Keratinocyte (primary cell): ENCODE results near the gene MYL7. TPM values are rescaled to one million over a fixed set of nuclear protein-coding genes. Genes with fewer than 3 reads are reported as not detected.

Source experiments
- DNase-seq: peaks from one replicate; pipeline ENCODE4 v3.0.0-alpha.2; 2011; ENCODE audit warnings: low read depth, missing footprints, low spot score
- FAIRE-seq: peaks from 2 replicates; lab custom pipeline; 2011; peaks lifted over from hg19 to GRCh38; lab: Jason Lieb, UNC
- H2AFZ ChIP-seq: 2 replicates; pipeline ENCODE4 v1.6.0; 2012; ENCODE audit warnings: low read length, control low read depth, inconsistent platforms; ENCODE audit not compliant: control insufficient read depth
- H3K27ac ChIP-seq: 2 replicates; pipeline ENCODE4 v1.5.1; 2011; ENCODE audit warnings: low read length; ENCODE audit not compliant: control insufficient read depth, insufficient read depth
- H3K27me3 ChIP-seq: 3 replicates; pipeline ENCODE4 v1.6.0; 2011; ENCODE audit warnings: low read length; ENCODE audit not compliant: control insufficient read depth, insufficient read depth; ENCODE audit errors: extremely low read depth
- H3K36me3 ChIP-seq, 2 experiments: 2 replicates in 1 of 2; 3 replicates in 1 of 2; pipeline ENCODE4 v1.5.1; 2011; ENCODE audit warnings: low read length in 2 of 2, mild to moderate bottlenecking in 1 of 2; ENCODE audit not compliant: control insufficient read depth in 2 of 2, insufficient read depth in 2 of 2; ENCODE audit errors: extremely low read depth in 1 of 2
- H3K4me1 ChIP-seq: 3 replicates; pipeline ENCODE4 v1.5.1; 2011; ENCODE audit warnings: low read length; ENCODE audit not compliant: control insufficient read depth, insufficient read depth; ENCODE audit errors: extremely low read depth
- H3K4me2 ChIP-seq: 3 replicates; pipeline ENCODE4 v1.6.0; 2011; ENCODE audit warnings: low read depth, low read length; ENCODE audit not compliant: control insufficient read depth, insufficient read depth; ENCODE audit errors: extremely low read depth
- H3K4me3 ChIP-seq, 3 experiments: fragments of 200-600 bp in 1 of 3; sonication (generic) in 1 of 3; 2 replicates in 2 of 3; 3 replicates in 1 of 3; pipeline ENCODE4 v1.5.1; 2011 to 2016; ENCODE audit warnings: low read length in 3 of 3, mild to moderate bottlenecking in 3 of 3, control low read depth in 2 of 3, inconsistent platforms in 1 of 3, low read depth in 1 of 3, mixed read lengths in 1 of 3, mixed run types in 1 of 3, moderate library complexity in 1 of 3; ENCODE audit not compliant: control insufficient read depth in 2 of 3, insufficient read depth in 2 of 3; ENCODE audit errors: extremely low read depth in 1 of 3
- H3K79me2 ChIP-seq: 2 replicates; pipeline ENCODE4 v1.6.0; 2012; ENCODE audit warnings: low read length; ENCODE audit not compliant: control insufficient read depth, insufficient read depth
- H3K9ac ChIP-seq: 3 replicates; pipeline ENCODE4 v1.6.0; 2011; ENCODE audit warnings: low read length; ENCODE audit not compliant: control insufficient read depth, insufficient read depth; ENCODE audit errors: extremely low read depth
- H3K9me1 ChIP-seq: 3 replicates; pipeline ENCODE4 v1.6.0; 2011; ENCODE audit warnings: low read length; ENCODE audit not compliant: control insufficient read depth, insufficient read depth; ENCODE audit errors: extremely low read depth
- H3K9me3 ChIP-seq: 2 replicates; pipeline ENCODE4 v1.5.1; 2012; ENCODE audit warnings: low read depth, low read length; ENCODE audit not compliant: control insufficient read depth
- H4K20me1 ChIP-seq: 3 replicates; pipeline ENCODE4 v1.6.0; 2011; ENCODE audit warnings: low read length; ENCODE audit not compliant: control insufficient read depth, insufficient read depth; ENCODE audit errors: extremely low read depth
- EZH2 ChIP-seq: IDR thresholded peaks from one replicate; pipeline ENCODE4 v1.6.1; 2012; ENCODE audit warnings: inconsistent platforms, mild to moderate bottlenecking, low read length, moderate library complexity
- dilution Hi-C: fragments of 300-500 bp; cut with MboI; formaldehyde crosslinking; loops from one replicate; pipeline ENCODE4 v1.7.0; 2020; ENCODE audit warnings: low sequenced_read_pairs; ENCODE audit not compliant: extremely low pct_ligation_motif_present
- polyA plus RNA-seq, 5 experiments: library from polyadenylated mRNA; depleted of rRNA in 3 of 5; stranded (reverse) in 3 of 5; stranded (forward) in 1 of 5; unstranded in 1 of 5; fragments of >200 nt; gene quantifications; 1 replicate in 1 of 5; 2 replicates in 3 of 5; 3 replicates in 1 of 5; pipeline versions ENCODE4 v1.2.1 to v1.2.3, GENCODE V29; 2011 to 2012; ENCODE audit warnings: missing spikeins in 2 of 5, low read depth in 1 of 5, low replicate concordance in 1 of 5
- TF ChIP-seq, protein P1 (sequence below), 3 experiments: IDR thresholded peaks in 1 of 3; conservative IDR thresholded peaks in 1 of 3; optimal IDR thresholded peaks in 1 of 3; 2 replicates in 2 of 3; 3 replicates in 1 of 3; pipeline versions ENCODE3 to v1.5.1; 2011; ENCODE audit warnings: low read length in 3 of 3, mild to moderate bottlenecking in 3 of 3, moderate library complexity in 2 of 3, control low read depth in 1 of 3, inconsistent platforms in 1 of 3; ENCODE audit not compliant: insufficient read depth in 2 of 3; ENCODE audit errors: extremely low read depth in 1 of 3

The MYL7 gene
- polyA plus RNA-seq, 1 donor (not counting 4 experiments of a cell fraction or from before 2014, with no cell fraction given) = 0.59 TPM

DNA sequence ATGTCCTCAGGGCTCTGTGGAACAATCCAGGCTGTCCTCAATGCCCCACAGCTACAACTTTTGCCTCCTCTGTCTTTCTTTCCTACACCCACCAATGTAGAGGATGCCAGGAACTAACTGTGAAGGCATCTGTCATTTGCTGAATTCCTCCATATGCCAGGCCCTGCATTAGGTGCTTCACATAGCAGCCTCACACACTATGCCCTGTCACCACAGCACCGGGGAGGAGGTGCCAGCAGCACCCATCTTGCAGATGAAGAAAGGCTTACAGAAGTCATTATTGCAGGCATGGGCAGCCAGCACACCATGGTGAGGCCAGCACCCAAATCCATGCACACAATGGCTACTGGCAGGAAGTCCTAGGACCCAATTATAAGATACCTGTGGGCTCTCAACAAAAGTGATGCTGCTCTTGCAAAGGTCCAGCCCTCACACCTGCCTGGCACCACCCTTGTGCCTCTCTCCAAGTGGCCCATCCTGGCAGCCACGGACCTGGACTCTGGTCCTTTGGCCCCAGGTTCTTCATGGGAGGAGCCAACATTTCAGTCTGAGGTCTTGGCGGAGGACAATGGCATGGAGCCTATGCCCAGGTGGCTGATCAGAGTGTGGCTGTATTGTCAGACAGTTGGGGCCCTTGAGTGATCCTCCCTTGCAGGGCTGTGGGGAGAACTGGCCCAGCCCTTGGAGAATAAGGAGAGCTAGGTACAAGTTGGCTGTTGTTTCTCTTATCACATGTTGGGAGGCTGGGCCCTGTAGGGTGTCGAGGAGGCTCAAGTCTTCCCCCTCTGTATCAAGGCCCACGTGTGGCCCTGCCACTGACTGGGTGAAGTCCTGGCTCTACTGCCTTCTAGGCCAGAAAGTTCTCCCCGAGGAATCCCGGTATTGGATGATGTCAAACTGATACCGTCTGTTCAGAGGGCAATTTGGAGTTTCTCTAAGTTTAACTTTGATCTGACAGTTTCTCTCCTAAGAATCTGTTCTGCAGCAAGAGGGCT lies 14.4 kb upstream of the MYL7 start:
- no peak for FAIRE-seq
- dilution Hi-C loops = no loop called here
- H2AFZ ChIP-seq = no peak overlapping the region
- H3K9me1 ChIP-seq = no peaks in the 10 kb centered on the region
- peaks cover 3% of the 10 kb centered on the region for H3K27me3 ChIP-seq
- no peak overlapping the region for H3K4me2 ChIP-seq
- H3K9me3 ChIP-seq = no peaks in the 10 kb centered on the region
- H3K9ac ChIP-seq = no peak overlapping the region
- no peak for DNase-seq
- no peak overlapping the region for H3K27ac ChIP-seq
- no peaks in the 10 kb centered on the region for H4K20me1 ChIP-seq
- H3K79me2 ChIP-seq = no peaks in the 10 kb centered on the region
- no peaks in the 10 kb centered on the region for H3K36me3 ChIP-seq
- no peak overlapping the region for H3K4me3 ChIP-seq
- no peak for TF ChIP-seq EZH2
- TF ChIP-seq, protein P1, sequence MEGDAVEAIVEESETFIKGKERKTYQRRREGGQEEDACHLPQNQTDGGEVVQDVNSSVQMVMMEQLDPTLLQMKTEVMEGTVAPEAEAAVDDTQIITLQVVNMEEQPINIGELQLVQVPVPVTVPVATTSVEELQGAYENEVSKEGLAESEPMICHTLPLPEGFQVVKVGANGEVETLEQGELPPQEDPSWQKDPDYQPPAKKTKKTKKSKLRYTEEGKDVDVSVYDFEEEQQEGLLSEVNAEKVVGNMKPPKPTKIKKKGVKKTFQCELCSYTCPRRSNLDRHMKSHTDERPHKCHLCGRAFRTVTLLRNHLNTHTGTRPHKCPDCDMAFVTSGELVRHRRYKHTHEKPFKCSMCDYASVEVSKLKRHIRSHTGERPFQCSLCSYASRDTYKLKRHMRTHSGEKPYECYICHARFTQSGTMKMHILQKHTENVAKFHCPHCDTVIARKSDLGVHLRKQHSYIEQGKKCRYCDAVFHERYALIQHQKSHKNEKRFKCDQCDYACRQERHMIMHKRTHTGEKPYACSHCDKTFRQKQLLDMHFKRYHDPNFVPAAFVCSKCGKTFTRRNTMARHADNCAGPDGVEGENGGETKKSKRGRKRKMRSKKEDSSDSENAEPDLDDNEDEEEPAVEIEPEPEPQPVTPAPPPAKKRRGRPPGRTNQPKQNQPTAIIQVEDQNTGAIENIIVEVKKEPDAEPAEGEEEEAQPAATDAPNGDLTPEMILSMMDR (optimal IDR thresholded peaks at IDR 0.05 in 1 of 3, IDR thresholded peaks at IDR 0.05 in 1 of 3, conservative IDR thresholded peaks at IDR 0.05 in 1 of 3; ENCODE audit: extremely low read depth in 1 of 3, insufficient read depth in 2 of 3, low read length in 3 of 3) = no peak
- no peaks in the 10 kb centered on the region for H3K4me1 ChIP-seq

DNA sequence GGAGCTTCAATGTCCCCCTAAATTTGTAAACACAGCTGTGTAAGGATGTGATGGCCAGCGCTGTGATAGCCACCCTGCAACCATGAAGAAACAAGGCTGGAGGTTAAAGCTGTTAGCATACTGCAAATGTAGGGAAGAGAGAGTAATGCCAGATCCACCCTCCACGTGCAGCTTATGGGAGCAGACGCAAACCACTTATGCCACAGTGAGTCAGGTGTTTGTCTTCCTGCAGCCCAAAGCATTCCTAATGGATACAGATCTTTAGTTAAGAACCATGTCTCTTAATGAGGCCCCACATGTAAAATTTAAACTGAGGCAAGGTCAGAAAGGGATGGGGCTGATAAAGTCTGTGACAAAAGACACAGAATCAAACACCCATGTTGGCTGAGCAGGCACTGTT lies 13.6 kb upstream of the MYL7 start:
- Histone ChIP-seq H3K27ac (no peak overlapping the region), H3K9me1 (no peaks in the 10 kb centered on the region), H3K79me2 (no peaks in the 10 kb centered on the region), H3K4me3 (no peak overlapping the region), H4K20me1 (no peaks in the 10 kb centered on the region), H3K4me2 (no peak overlapping the region), H3K4me1 (no peaks in the 10 kb centered on the region), H2AFZ (no peak overlapping the region), H3K27me3 (peaks cover 3% of the 10 kb centered on the region), H3K9ac (no peak overlapping the region), H3K9me3 (no peaks in the 10 kb centered on the region), H3K36me3 (no peaks in the 10 kb centered on the region)
- dilution Hi-C loops = no loop called here
- FAIRE-seq (no peak), DNase-seq (no peak)
- TF ChIP-seq EZH2 = no peak
- TF ChIP-seq, protein P1 (optimal IDR thresholded peaks at IDR 0.05 in 1 of 3, IDR thresholded peaks at IDR 0.05 in 1 of 3, conservative IDR thresholded peaks at IDR 0.05 in 1 of 3; ENCODE audit: extremely low read depth in 1 of 3, insufficient read depth in 2 of 3, low read length in 3 of 3) = no peak
